Muscle of arm (tissue), 12 donors: ENCODE results near the gene ATXN10. TPM values are rescaled to one million over a fixed set of nuclear protein-coding genes. Genes with fewer than 3 reads are reported as not detected.

ENCODE experiments used
- DNase-seq: peaks from one replicate; pipeline ENCODE4 v3.0.0-alpha.2; 2013
- polyA plus RNA-seq, 12 donors: library from polyadenylated mRNA; unstranded; fragments of 120-200 nt; gene quantifications; one replicate each; pipeline ENCODE4 v1.2.1, GENCODE V29; 2013; ENCODE audit not compliant: insufficient read length in 12 of 12

The ATXN10 gene
- polyA plus RNA-seq, 12 donors = 48.5 to 244 (median 208) TPM; not detected in 1

GRCh38 chr22:45818424-45819085 is 146.9 kb downstream of the ATXN10 start:
- DNase-seq = no peak

GRCh38 chr22:45819305-45819704 is 147.7 kb downstream of the ATXN10 start:
- DNase-seq = no peak

- no peak for DNase-seq
Observed at GRCh38 chr22:45823336-45823735, 151.7 kb downstream of the ATXN10 start.

GRCh38 chr22:45826520-45826919 is 154.9 kb downstream of the ATXN10 start:
- no peak for DNase-seq

GRCh38 chr22:45828841-45829240 is 157.2 kb downstream of the ATXN10 start:
- no peak for DNase-seq

GRCh38 chr22:45830531-45831245 is 159.1 kb downstream of the ATXN10 start:
- no peak for DNase-seq

GRCh38 chr22:45831394-45831793 is 159.8 kb downstream of the ATXN10 start:
- DNase-seq = no peak

GRCh38 chr22:45832180-45832579 is 160.5 kb downstream of the ATXN10 start:
- DNase-seq = no peak

- DNase-seq = no peak
Observed at GRCh38 chr22:45832959-45833580, 161.4 kb downstream of the ATXN10 start.

GRCh38 chr22:45833613-45834012 is 162.0 kb downstream of the ATXN10 start:
- no peak for DNase-seq

- no peak for DNase-seq
Observed at GRCh38 chr22:45834241-45834640, 162.6 kb downstream of the ATXN10 start.

- DNase-seq = no peak
Observed at GRCh38 chr22:45834795-45835194, 163.2 kb downstream of the ATXN10 start.

- no peak for DNase-seq
Observed at GRCh38 chr22:45836418-45837169, 165.0 kb downstream of the ATXN10 start.

GRCh38 chr22:45837508-45837907 is 165.9 kb downstream of the ATXN10 start:
- DNase-seq = no peak

GRCh38 chr22:45838305-45838887 is 166.8 kb downstream of the ATXN10 start:
- no peak for DNase-seq

- no peak for DNase-seq
Observed at GRCh38 chr22:45840483-45840882, 168.8 kb downstream of the ATXN10 start.

GRCh38 chr22:45842291-45842991 is 170.8 kb downstream of the ATXN10 start:
- DNase-seq = no peak

- no peak for DNase-seq
Observed at GRCh38 chr22:45843031-45843430, 171.4 kb downstream of the ATXN10 start.

- DNase-seq = no peak
Observed at GRCh38 chr22:45843986-45844385, 172.4 kb downstream of the ATXN10 start.

- no peak for DNase-seq
Observed at GRCh38 chr22:45845076-45845487, 173.4 kb downstream of the ATXN10 start.

GRCh38 chr22:45846952-45847351 is 175.3 kb downstream of the ATXN10 start:
- no peak for DNase-seq
